Activated CD8-positive, alpha-beta memory T cell treated with anti-CD3 and anti-CD28 coated beads, Interleukin-2, amount 50 U/mL, for 48 hours (primary cell): ENCODE measurements around the gene GLRA1.
"Not testable (repeated sequence)": the region's sequence is repeated elsewhere in the genome, so short reads cannot be mapped to it uniquely, and the experiment has no call there.

Source experiments
- DNase-seq: peaks from one replicate; pipeline ENCODE4 v3.0.0-alpha.2; 2020

The GLRA1 gene

DNA sequence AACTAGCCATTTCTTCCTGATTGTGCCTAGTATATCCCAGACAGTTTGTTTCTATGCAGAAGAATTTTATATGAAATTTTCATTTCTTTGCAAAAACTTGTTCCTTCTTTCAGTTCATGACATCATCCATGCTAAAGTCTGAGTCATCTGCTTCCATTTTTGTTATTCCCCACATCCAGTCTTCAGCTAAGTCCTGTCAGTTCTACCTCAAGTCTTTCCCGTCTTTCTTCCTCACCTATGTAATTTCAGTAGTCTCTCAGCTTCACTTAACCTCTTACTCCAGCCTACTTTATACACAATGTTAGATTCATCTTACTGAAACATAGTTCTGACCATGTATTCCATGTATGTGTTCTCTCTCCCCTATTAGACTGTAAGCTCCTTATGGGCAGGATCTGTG lies 113.8 kb downstream of the GLRA1 start:
- no peak for DNase-seq

DNA sequence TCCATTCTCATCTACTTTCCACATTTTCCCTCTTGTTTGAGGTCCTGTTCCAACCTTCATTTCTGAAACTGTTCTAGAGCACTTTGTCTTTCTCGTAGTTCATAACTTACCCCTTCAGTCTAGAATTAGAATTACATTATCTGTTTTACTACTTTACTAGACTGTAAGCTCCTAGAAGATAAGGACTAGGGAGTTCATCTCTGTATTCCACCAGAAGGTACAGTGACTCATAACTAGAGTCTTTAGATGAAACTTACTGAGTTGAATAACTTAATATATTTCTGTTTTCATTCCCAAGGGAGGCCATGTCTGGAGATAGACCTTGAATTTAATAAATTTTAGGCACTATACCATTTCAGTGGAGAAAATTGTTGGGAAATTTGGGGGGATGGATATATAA lies 114.2 kb downstream of the GLRA1 start:
- DNase-seq = no peak

DNA sequence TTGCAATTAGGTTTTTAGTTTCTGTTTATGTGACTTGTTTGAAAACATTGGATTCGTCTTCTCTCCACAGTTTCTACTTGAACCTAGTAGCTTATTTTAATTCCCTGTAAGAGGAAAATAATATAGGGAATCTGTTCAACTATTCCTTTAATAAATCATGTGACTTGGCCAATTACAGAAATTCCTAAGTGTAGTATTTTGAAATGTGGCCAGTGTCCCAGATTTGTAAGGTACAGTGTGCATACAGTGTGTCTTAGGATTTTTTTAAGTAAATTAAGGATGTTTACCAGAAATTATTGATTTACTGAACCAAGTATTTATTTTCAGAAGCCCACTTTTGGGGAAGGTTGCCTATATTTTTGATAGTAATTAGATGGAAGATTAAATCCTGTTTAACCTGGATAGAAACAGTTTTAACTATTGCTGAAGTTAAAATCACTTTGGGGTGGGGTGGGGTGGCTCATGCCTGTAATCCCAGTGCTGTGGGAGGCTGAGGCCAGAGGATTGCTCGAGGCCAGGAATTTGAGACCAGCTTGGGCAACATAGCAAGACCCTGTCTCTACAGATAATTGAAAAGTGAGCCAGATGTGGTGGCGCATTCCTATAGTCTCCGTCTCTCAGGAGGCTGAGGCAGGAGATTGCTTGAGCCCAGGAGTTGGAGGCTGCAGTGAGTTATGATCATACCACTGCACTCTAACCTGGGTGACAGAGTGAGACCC lies 116.0 kb downstream of the GLRA1 start:
- no peak for DNase-seq

DNA sequence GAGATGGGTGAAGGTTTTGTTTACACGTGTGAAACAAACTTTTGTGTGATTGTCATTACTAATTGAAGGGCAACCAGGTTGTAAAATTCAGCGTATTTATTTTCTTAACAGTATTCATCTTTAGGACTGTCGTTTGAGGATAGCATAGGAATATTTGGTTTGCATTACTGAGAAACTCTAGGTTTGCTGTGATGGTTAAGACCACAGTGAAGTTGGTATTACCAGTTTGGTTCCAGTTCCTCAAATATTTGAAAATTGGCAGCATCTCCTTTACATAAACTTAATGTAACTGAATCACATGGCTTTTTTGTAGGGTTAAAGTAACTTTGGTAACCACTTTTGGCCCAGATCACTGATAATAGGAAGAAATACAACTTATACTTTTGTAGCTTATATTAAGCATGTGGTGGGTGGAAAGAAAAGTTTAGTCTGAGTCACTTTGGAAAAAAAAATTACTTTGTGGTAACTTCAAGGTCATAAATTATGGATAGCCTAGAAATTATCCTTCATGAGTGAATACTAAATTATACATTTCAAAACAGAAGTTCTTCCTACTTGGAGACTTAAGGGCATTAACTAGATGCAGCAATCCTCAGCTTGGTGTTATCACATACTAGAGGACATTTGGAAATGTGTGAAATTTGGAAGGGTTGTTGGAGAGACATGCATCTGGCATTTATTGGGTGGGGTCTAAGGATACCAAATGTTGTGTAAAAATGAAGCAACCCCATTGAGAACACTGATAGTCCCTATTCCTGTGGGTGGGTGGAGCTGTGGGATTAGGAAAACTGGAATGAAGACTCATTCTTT lies 119.0 kb downstream of the GLRA1 start:
- DNase-seq = no peak

DNA sequence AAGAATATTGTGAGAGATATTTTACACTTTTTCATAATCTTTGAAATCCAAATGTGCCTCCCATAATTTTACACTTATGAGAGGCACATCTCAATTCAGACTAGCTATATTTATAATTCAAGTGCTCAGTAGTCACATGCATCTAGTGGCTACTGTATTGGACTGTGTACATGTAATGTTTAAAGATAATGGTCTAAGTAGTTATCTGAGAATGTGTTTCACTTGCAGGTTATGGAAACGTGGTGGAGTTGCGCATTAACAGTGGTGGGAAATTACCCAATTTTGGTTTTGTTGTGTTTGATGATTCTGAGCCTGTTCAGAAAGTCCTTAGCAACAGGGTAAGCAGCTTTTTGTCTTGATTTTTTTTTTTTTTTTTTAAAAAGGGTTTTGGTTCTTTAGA lies 124.1 kb downstream of the GLRA1 start:
- DNase-seq = no peak

DNA sequence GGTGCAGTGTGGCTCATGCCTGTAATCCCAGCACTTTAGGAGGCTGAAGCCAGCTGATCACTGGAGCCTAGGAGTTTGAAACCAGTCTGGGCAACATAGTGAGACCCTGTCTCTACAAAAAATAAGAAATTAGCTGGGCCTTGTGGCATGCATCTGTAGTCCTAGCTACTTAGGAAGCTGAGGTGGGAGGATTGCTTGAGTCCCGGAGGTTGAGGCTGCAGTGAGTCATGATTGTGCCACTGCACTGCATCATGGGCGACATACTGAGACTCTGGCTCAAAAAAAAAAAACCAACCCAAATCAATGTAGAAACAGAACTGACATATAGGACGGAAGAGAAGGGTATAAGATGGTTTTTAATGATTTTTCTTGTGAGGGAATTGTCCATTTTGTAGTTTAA lies 125.2 kb downstream of the GLRA1 start:
- no peak for DNase-seq

DNA sequence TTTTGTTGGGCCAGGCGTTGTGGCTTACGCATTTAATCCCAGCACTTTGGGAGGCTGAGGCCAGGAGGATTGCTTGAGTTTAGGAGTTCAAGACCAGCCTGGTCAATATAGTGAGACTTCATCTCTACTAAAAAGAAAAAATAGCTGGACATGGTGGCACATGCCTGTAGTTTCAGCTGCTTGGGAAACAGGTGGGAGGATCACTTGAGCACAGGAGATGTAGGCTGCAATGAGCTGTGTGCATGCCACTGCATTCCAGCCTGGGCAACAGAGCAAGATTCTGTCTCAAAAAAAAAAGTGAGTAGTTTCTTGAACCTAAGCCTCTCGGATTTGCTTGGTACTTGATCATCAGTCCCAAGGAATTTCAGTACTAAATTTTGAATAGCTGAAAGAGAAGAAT lies 126.0 kb downstream of the GLRA1 start:
- DNase-seq = no peak

DNA sequence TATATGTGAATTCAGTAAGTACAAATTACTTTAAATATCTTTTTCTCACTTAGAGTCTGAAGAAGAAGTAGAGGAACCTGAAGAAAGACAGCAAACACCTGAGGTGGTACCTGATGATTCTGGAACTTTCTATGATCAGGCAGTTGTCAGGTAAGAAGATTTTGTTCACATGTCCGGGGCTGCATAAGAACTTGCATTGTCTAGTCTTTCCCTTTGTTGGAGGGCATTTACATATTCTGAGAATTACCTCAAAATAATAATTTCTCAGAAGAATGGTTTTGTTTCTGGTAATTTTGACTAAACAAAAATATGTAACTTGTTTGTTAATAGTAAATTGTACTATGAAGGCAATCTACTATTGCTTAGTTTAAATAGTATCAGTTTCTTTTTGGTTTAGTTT lies 129.2 kb downstream of the GLRA1 start:
- no peak for DNase-seq

DNA sequence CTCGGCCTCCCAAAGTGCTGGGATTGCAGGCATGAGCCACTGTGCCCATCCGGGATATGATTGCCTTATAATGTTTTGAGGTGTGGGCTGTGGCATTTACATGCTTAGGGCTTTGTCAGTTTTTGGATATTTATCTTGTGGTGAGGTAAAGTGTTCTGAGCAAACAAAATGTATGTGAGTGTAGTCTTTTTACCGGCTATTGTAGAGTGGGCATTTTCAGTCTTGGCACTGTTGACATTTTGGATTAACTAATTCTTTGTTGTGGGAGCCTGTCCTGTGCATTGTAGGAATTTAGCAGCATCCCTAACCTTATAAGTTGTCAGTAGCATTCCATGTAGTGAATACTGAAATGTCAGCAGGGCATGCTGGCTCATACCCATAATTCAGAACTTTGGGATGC lies 131.3 kb downstream of the GLRA1 start:
- no peak for DNase-seq

DNA sequence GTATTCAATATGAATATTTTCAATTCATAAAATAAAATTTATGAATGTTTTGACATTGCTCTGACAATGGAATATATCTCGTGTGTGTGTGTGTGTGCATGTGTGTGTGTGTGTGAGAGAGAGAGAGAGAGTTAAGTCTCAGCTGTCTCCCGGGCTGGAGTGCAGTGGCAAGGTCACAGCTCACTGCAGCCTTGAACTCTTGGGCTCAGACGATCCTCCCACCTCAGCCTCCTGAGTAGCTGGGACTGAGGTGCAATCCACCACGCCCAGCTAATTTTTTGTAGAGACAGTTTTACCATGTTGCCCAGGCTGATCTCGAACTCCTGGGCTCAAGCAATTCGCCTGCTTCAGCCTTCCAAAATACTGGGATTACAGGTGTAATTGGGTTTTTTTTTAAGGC lies 136.8 kb downstream of the GLRA1 start:
- DNase-seq = no peak

DNA sequence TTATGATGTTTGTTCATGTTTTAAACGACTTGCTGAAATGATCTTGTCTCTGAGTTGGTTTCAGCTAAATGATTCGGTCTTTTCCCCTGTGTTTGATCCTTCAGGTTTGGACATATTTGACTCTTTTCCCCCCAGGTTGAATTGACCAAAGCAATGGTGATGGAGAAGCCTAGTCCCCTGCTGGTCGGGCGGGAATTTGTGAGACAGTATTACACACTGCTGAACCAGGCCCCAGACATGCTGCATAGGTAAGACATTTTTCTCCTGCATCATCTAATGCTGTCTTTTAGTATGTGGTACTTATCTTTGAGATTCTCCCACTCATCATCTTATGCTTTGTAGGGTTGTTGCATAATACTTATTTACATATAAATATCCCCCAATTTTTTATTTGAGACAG lies 138.2 kb downstream of the GLRA1 start:
- DNase-seq = no peak

DNA sequence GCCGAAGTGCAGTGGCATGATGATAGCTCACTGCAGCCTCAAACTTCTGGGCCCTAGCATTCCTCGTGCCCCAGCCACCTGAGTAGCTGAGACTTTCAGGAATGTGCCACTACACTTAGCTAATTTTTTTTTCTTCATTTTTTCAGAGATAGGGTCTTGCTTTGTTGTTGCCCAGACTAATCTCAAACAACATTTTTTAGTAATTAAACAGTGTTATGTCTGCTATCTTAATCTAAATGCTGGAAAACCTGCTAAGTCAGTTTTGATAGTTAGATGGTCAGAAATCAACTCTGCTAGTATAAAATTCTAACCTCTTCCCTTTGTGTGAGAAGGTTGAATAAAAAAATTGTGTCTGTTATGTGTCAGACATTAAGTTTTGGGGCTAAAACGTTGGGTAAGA lies 140.5 kb downstream of the GLRA1 start:
- no peak for DNase-seq

DNA sequence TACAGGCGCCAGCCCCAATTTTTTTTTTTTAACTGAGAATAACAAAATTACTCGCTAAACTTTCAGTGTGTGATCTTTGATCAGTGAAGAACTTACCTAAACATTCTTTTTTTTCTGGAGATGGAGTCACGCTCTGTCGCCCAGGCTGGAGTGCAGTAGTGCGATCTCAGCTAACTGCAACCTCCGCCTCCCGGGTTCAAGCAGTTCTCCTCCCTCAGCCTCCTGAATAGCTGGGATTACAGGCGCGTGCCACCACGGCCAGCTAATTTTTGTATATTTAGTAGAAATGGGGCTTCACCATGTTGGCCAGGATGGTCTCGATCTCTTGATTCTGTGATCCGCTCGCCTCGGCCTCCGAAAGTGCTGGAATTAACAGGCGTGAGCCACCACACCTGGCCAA lies 141.0 kb downstream of the GLRA1 start:
- DNase-seq = not testable (repeated sequence)

DNA sequence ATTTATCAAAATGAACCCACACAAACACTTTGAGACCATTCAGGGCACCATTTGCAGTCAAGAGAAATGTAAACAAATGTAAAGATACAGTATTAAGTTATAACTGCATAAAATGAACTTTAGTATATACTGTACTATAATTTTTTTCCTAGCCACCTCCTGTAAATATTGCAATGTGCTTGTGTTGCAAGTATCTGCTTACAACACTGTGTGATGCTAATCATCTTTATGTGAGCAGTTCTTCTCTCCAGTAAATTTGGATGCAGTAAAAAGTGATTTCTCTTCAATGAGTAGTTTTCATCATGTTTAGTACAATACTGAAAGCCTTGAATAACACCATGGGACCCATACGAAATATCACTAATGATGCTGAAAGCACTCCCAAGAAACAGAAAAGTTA lies 143.4 kb downstream of the GLRA1 start:
- no peak for DNase-seq

DNA sequence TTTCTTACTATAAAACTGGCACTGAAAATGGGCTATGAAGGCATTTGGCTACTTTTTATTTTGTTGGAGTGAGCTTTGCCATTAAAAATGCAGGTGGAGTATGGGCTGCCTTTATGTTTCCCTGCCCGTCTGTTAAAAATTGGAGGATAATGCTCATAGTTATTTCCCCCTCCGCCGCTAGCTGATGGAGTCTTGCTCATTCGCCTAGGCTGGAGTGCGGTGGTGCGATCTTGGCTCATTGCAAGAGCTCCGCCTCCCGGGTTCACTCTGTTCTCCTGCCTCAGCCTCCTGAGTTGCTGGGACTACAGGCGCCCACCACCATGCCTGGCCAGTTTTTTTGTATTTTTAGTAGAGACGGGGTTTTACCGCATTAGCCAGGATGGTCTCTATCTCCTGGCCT lies 144.3 kb downstream of the GLRA1 start:
- DNase-seq = no peak

DNA sequence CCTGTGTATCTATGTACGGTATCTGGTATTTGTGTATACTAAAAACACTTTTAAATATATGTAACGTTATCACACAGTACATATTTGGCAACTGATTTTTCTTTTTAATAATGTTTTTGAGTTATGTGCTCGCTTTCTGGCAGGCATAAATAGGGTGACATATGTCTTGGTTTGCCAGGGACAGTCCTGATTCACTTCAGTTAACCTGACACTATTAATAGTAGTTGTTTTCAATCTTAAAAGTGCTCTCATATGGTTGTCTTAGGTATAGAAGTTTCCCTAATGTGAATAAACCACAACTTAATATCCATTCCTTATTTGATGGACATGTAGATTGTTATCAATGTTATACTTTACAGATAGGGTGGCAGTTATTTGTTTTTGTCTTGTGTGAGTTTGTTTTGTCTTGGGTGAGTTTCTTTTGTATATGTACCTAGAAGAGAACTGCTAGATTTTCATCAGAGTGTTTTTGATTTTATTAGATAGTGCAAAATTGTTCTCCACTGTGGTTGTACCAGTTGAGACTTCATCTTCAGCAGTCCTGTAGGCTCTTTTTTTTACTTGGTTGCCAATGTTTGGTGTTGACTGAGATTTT lies 145.0 kb downstream of the GLRA1 start:
- DNase-seq = no peak

DNA sequence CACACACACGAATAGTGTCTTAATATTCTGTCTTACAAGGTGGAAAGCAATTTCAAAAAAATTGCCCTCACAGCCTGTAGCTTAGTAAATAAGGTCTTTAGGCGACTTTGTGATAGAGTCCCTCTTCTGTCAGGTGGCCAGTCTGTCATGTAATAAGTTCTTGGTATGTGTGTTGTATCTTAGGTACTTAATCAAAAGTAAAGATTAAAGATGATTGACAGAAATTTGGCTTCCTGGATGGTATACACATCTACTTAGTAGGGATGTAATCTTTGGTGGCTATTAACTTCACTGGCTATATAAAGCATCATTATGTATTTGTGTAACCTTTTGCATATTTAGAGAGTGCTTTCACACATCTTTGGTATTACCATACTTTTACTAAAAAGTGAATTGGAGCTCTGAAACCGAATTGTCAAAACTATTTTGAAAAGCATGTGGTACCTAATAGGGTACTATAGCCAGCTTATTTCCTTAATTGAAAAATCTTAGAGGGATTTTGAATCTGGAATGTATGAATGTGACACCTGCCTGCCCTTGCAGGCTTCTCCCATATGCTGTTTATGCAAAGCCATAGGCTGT lies 149.5 kb downstream of the GLRA1 start:
- no peak for DNase-seq

DNA sequence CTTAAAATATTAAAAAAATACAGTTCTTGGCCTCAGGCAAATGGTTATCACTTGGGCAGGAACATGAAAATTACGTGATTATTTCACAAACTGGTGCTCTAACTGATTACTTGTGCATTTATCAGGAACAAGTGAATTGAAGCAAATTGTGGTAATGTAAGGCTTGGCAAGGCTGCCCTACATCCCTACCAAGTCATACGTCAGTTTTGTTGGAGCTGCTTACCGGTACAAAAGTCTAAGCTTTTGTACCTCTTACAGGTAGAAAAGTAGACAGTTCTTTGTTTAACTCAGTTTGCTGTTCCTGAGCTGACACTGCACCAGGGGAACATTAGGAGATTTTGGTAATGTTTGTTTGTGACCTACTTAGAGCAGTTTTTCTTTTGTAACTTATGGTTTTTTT lies 150.7 kb downstream of the GLRA1 start:
- DNase-seq = no peak

DNA sequence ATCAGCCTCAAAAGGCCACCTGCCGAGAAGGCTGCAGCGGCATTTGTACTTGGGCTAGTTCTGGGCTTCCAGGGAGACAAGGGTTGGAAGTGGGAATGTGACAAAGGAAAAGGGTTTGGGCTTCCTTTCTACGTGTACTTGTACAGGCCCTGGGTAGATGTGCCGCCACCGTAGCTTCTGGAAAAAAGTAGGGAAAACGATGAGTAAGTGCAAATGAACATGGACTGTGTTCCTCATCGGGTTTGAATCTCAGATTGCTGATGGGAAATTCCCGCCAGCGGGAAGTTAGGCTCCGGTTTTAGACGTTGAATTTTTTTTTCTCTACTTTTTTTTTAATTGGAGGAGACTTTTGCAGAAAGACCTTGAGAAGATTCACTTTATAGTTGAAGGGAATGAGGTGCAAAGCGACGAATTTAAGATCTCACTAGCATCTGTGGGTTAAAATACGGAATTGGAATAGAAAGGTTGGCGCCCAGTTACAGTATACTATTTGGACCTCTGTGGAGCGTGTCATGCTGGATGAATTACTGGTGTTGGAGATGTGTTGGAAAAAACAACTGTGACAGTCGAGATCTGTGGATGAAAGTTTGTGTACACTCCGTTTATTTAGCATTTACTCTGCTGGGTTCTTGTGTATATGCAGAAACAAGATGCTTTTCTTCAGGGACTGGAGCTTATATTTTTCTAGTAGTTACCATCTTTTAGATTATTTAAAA lies 151.6 kb downstream of the GLRA1 start:
- DNase-seq = no peak
